ENCODE results near the gene MYO3B. TPM values are rescaled to one million over a fixed set of nuclear protein-coding genes. Genes with fewer than 3 reads are reported as not detected.

The MYO3B gene
- total and polyA plus RNA-seq, 7 donors: 0.34 TPM; not detected in 6

GRCh38 chr2:170297496-170297895 is 119.5 kb downstream of the MYO3B start:
- Histone ChIP-seq H3K27me3 (no peaks in the 10 kb centered on the region), H3K4me3 (no peak overlapping the region), H3K4me1 (no peaks in the 10 kb centered on the region), H3K36me3 (no peaks in the 10 kb centered on the region), H3K27ac (no peak overlapping the region), H3K9me3 (peaks cover 0 to 3% (median 0%) of the 10 kb centered on the region in 4 donors)
- 94 to 96% methylated on average over 3 of the region's 3 CpGs for WGBS, 2 donors
- TF ChIP-seq CTCF (IDR thresholded peaks at IDR 0.05) (no peak), POLR2AphosphoS5 (IDR thresholded peaks at IDR 0.05) (no peak), POLR2A (IDR thresholded peaks at IDR 0.05) (no peak)
- intact Hi-C loops (cut with DNase I): no loop called here
- DNase-seq: no peak

GRCh38 chr2:170298115-170298514 is 120.2 kb downstream of the MYO3B start:
- Histone ChIP-seq H3K9me3 (peaks cover 0 to 3% (median 0%) of the 10 kb centered on the region in 4 donors), H3K4me1 (no peaks in the 10 kb centered on the region), H3K4me3 (no peak overlapping the region), H3K36me3 (no peaks in the 10 kb centered on the region), H3K27ac (no peak overlapping the region), H3K27me3 (no peaks in the 10 kb centered on the region)
- intact Hi-C loops (cut with DNase I): no loop called here
- TF ChIP-seq POLR2A (IDR thresholded peaks at IDR 0.05) (no peak), EP300 (IDR thresholded peaks at IDR 0.05) (no peak), POLR2AphosphoS5 (IDR thresholded peaks at IDR 0.05) (no peak), CTCF (IDR thresholded peaks at IDR 0.05) (no peak)
- no peak for DNase-seq
- 74 to 88% methylated on average over 1 of the region's 1 CpG for WGBS, 2 donors

- Histone ChIP-seq H3K9me3 (peaks cover 0 to 3% (median 0%) of the 10 kb centered on the region in 4 donors), H3K27ac (no peak overlapping the region), H3K4me3 (no peak overlapping the region), H3K27me3 (no peaks in the 10 kb centered on the region), H3K36me3 (no peaks in the 10 kb centered on the region), H3K4me1 (no peaks in the 10 kb centered on the region)
- intact Hi-C loops (cut with DNase I): no loop called here
- no peak for DNase-seq
- TF ChIP-seq POLR2AphosphoS5 (IDR thresholded peaks at IDR 0.05) (no peak), POLR2A (IDR thresholded peaks at IDR 0.05) (no peak), CTCF (IDR thresholded peaks at IDR 0.05) (no peak), EP300 (IDR thresholded peaks at IDR 0.05) (no peak)
Measured at GRCh38 chr2:170298861-170299429, 121.0 kb downstream of the MYO3B start.

GRCh38 chr2:170300993-170301392 is 123.0 kb downstream of the MYO3B start:
- WGBS, 2 donors: 93 to 97% methylated on average over 1 of the region's 1 CpG
- H3K27ac ChIP-seq: no peak overlapping the region
- intact Hi-C loops (cut with DNase I): no loop called here

More at GRCh38 chr2:170300993-170301392, 123.0 kb downstream of the MYO3B start:
- DNase-seq: no peak
- TF ChIP-seq POLR2A (IDR thresholded peaks at IDR 0.05): no peak
- no peak for TF ChIP-seq EP300 (IDR thresholded peaks at IDR 0.05)
- TF ChIP-seq CTCF (IDR thresholded peaks at IDR 0.05): no peak
- no peak for TF ChIP-seq POLR2AphosphoS5 (IDR thresholded peaks at IDR 0.05)
- Histone ChIP-seq H3K4me1 (no peaks in the 10 kb centered on the region), H3K4me3 (no peak overlapping the region), H3K36me3 (no peaks in the 10 kb centered on the region), H3K9me3 (peaks cover 0 to under 1% (median 0%) of the 10 kb centered on the region in 4 donors), H3K27me3 (no peaks in the 10 kb centered on the region)

Data from sigmoid colon (tissue), 7 donors.